ENCODE data around the gene MYO15B.

- TF ChIP-seq POLR2A (IDR thresholded peaks at IDR 0.05) = no peak
- TF ChIP-seq CTCF (IDR thresholded peaks at IDR 0.05) = no peak
- TF ChIP-seq POLR2AphosphoS5 (IDR thresholded peaks at IDR 0.05) = no peak
Observed at GRCh38 chr17:75647061-75647460, 59.5 kb downstream of the MYO15B start.

Measured in stomach (tissue), 4 donors.